PC-9 (cell line): Measurements from ENCODE around the gene JMJD1C. TPM values are rescaled to one million over a fixed set of nuclear protein-coding genes. Genes with fewer than 3 reads are reported as not detected.

Experiments
- BruUV-seq: library from RNA; stranded (reverse); fragments of 400-500 nt; replicated peaks from 2 replicates; lab custom pipeline; 2021; lab: Mats Ljungman, UMichigan
- CTCF ChIA-PET: fragments of 300-600 bp; sonication (Branson Sonifier 250); formaldehyde crosslinking; loops from one replicate; lab custom pipeline; 2022; ENCODE audit warnings: antibody characterized with exemption; lab: Charles Lee
- POLR2A ChIA-PET: fragments of 300-600 bp; sonication (Branson Sonifier 250); formaldehyde crosslinking; loops from one replicate; lab custom pipeline; 2022; ENCODE audit warnings: antibody characterized with exemption; ENCODE audit not compliant: unreplicated experiment; lab: Charles Lee
- DNase-seq, 2 experiments: peaks; one replicate each; pipeline versions ENCODE4 v3.0.0 to v3.0.0-alpha.2; 2015 to 2022; ENCODE audit warnings: mixed read lengths in 1 of 2
- H2AFZ ChIP-seq: fragments of 200-600 bp; sonication (generic); 2 replicates; pipeline ENCODE4 v1.8.1; 2017; ENCODE audit warnings: antibody characterized with exemption
- H3F3A ChIP-seq: fragments of 200-600 bp; sonication (generic); 2 replicates; pipeline ENCODE4 v1.8.1; 2017; ENCODE audit warnings: antibody characterized with exemption, mild to moderate bottlenecking, low read depth; ENCODE audit not compliant: insufficient read depth
- H3K27ac ChIP-seq: fragments of 200-600 bp; sonication (generic); 2 replicates; pipeline ENCODE4 v1.6.1; 2016; ENCODE audit warnings: mixed run types
- H3K27me3 ChIP-seq: fragments of 200-600 bp; sonication (generic); 2 replicates; pipeline ENCODE4 v1.6.1; 2016; ENCODE audit warnings: low read depth, mixed run types; ENCODE audit not compliant: insufficient read depth
- H3K36me3 ChIP-seq: fragments of 200-600 bp; sonication (generic); 2 replicates; pipeline ENCODE4 v1.6.1; 2016; ENCODE audit warnings: low read depth, mixed run types
- H3K4me1 ChIP-seq: fragments of 200-600 bp; sonication (generic); replicated peaks from 2 replicates; pipeline ENCODE4 v1.6.1; 2016; ENCODE audit warnings: mixed run types; ENCODE audit not compliant: insufficient read depth
- H3K4me2 ChIP-seq: fragments of 200-600 bp; sonication (generic); 2 replicates; pipeline ENCODE4 v1.6.1; 2017; ENCODE audit warnings: mixed run types
- H3K4me3 ChIP-seq: fragments of 200-600 bp; sonication (generic); 2 replicates; pipeline ENCODE4 v1.6.1; 2016; ENCODE audit warnings: mixed run types
- H3K79me2 ChIP-seq: fragments of 200-600 bp; sonication (generic); 2 replicates; pipeline ENCODE4 v1.6.1; 2017; ENCODE audit warnings: low read depth, mixed run types
- H3K9me2 ChIP-seq: fragments of 200-600 bp; sonication (generic); 2 replicates; pipeline ENCODE4 v1.8.1; 2017; ENCODE audit warnings: mild to moderate bottlenecking; ENCODE audit not compliant: insufficient read depth
- H3K9me3 ChIP-seq: fragments of 200-600 bp; sonication (generic); 2 replicates; pipeline ENCODE4 v1.8.1; 2016; ENCODE audit warnings: low read depth; ENCODE audit not compliant: insufficient read depth
- H4K20me1 ChIP-seq: fragments of 200-600 bp; sonication (generic); 2 replicates; pipeline ENCODE4 v1.8.1; 2017; ENCODE audit not compliant: insufficient read depth
- EZH2 ChIP-seq: fragments of 200-600 bp; sonication (generic); IDR thresholded peaks from 2 replicates; pipeline ENCODE4 v1.8.0; 2017; ENCODE audit warnings: antibody characterized with exemption, low read depth
- intact Hi-C: fragments of 100-400 bp; cut with micrococcal nuclease; formaldehyde crosslinking; loops from one replicate; pipeline ENCODE4 v1.10.0; 2022; ENCODE audit not compliant: unreplicated experiment
- total RNA-seq: library from RNA; stranded (reverse); gene quantifications from 2 replicates; pipeline ENCODE4 v1.2.3, GENCODE V29; 2021
- TF ChIP-seq, protein P1 (sequence below): fragments of 200-600 bp; sonication (generic); conservative IDR thresholded peaks from 2 replicates; pipeline ENCODE4 v1.6.1; 2017; ENCODE audit warnings: mixed run types, antibody characterized with exemption, mild to moderate bottlenecking, moderate library complexity

JMJD1C gene
- total RNA-seq, 1 experiment from 2014 or later: 78.7 TPM

DNA sequence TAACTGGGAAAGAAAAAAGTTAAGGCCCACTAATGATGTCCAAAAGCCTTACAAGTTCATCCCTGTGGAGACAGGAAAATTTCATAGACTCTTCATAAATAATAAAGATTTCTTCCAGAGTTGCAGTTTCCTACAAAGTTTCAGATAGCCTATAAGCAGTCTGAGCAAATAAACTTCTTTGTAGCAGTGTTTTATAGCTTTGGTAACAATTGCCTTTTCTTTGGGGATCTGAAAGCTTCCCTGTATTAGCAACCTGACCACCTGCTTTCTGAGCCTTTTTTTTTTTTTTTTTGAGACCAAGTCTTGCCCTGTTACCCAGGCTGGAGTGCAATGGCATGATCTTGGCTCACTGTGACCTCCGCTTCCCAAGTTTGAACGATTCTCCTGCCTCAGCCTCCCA, 182.7 kb downstream of the JMJD1C start:
- no peak overlapping the region for H2AFZ ChIP-seq
- peaks cover 10% of the 10 kb centered on the region for H3K4me1 ChIP-seq
- no peaks in the 10 kb centered on the region; the same call in 1 of the 2 replicates for H3K9me3 ChIP-seq
- H3K4me3 ChIP-seq: no peak overlapping the region
- CTCF ChIA-PET: no interaction called here
- DNase-seq: no peak
- no peaks in the 10 kb centered on the region for H3K79me2 ChIP-seq
- no peak overlapping the region for H3K27ac ChIP-seq
- no peaks in the 10 kb centered on the region for H3K9me2 ChIP-seq
- no TSS peak for BruUV-seq
- H3F3A ChIP-seq: no peaks in the 10 kb centered on the region
- no peaks in the 10 kb centered on the region for H3K27me3 ChIP-seq
- no peaks in the 10 kb centered on the region for H4K20me1 ChIP-seq
- 0 out of 2 replicates have a peak, but pooled peaks cover 5% of the 10 kb centered on the region for H3K36me3 ChIP-seq
- intact Hi-C loops: no loop called here
- POLR2A ChIA-PET: interaction anchor here (0.6 to 0.7 kb wide), 2 partner anchors 11 to 29 kb away, joined by 5 to 11 read pairs; no protein-coding TSS in a partner anchor
- no peak for TF ChIP-seq EZH2
- no peak overlapping the region for H3K4me2 ChIP-seq

- H3K4me2 ChIP-seq: no peak overlapping the region
- H4K20me1 ChIP-seq: no peaks in the 10 kb centered on the region
- H3K27ac ChIP-seq: no peak overlapping the region
- BruUV-seq: no TSS peak
- H3K79me2 ChIP-seq: no peaks in the 10 kb centered on the region
- no peak overlapping the region for H2AFZ ChIP-seq
- no peak for TF ChIP-seq EZH2
- TF ChIP-seq, protein P1, sequence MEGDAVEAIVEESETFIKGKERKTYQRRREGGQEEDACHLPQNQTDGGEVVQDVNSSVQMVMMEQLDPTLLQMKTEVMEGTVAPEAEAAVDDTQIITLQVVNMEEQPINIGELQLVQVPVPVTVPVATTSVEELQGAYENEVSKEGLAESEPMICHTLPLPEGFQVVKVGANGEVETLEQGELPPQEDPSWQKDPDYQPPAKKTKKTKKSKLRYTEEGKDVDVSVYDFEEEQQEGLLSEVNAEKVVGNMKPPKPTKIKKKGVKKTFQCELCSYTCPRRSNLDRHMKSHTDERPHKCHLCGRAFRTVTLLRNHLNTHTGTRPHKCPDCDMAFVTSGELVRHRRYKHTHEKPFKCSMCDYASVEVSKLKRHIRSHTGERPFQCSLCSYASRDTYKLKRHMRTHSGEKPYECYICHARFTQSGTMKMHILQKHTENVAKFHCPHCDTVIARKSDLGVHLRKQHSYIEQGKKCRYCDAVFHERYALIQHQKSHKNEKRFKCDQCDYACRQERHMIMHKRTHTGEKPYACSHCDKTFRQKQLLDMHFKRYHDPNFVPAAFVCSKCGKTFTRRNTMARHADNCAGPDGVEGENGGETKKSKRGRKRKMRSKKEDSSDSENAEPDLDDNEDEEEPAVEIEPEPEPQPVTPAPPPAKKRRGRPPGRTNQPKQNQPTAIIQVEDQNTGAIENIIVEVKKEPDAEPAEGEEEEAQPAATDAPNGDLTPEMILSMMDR: no peak
- H3F3A ChIP-seq: no peaks in the 10 kb centered on the region
- no peak overlapping the region for H3K4me3 ChIP-seq
- H3K4me1 ChIP-seq: no peaks in the 10 kb centered on the region
- H3K36me3 ChIP-seq: 0 out of 2 replicates have a peak, but pooled peaks cover 5% of the 10 kb centered on the region
- H3K27me3 ChIP-seq: no peaks in the 10 kb centered on the region
- POLR2A ChIA-PET: no interaction called here
- no peaks in the 10 kb centered on the region; the same call in 1 of the 2 replicates for H3K9me3 ChIP-seq
- no peaks in the 10 kb centered on the region for H3K9me2 ChIP-seq
- intact Hi-C loops: no loop called here
- CTCF ChIA-PET: no interaction called here
- no peak for DNase-seq
These were observed 183.8 kb downstream of the JMJD1C start for GRCh38 chr10:63281967-63282366.

DNA sequence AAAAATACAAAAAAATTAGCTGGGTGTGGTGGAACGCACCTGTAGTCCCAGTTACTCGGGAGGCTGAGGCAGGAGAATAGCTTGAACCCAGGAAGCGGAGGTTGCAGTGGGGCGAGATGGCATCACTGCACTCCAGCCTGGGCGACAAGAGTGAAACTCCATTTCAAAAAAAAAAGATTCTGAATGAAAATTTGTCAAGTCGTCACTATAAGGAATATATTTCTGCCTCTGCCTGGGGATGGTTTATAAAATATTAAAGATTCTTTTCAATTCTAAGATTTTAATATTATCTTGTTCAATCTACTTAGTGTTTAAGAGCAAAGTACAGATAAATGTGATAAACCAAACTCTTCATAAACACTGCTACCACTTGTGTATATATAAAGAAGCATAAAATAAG, 185.4 kb downstream of the JMJD1C start:
- intact Hi-C loops: no loop called here
- POLR2A ChIA-PET: no interaction called here
- Histone ChIP-seq H3K9me3 (no peaks in the 10 kb centered on the region; the same call in 1 of the 2 replicates), H3F3A (no peaks in the 10 kb centered on the region), H3K4me3 (no peak overlapping the region), H3K27ac (no peak overlapping the region), H3K4me2 (no peak overlapping the region), H2AFZ (no peak overlapping the region), H3K27me3 (no peaks in the 10 kb centered on the region), H4K20me1 (no peaks in the 10 kb centered on the region), H3K36me3 (no peaks in the 10 kb centered on the region), H3K79me2 (no peaks in the 10 kb centered on the region), H3K4me1 (no peaks in the 10 kb centered on the region), H3K9me2 (no peaks in the 10 kb centered on the region)
- no peak for DNase-seq
- TF ChIP-seq EZH2: no peak
- TF ChIP-seq, protein P1: no peak
- BruUV-seq: no TSS peak
- CTCF ChIA-PET: no interaction called here

- ChIA-PET POLR2A (interaction anchor here (0.6 kb wide), 1 partner anchor 17 kb away, joined by 3 read pairs; no protein-coding TSS in a partner anchor), CTCF (no interaction called here)
- Histone ChIP-seq H3K27ac (no peak overlapping the region), H2AFZ (no peak overlapping the region), H3K27me3 (no peaks in the 10 kb centered on the region), H3K79me2 (peaks cover 15% of the 10 kb centered on the region), H3K36me3 (no peaks in the 10 kb centered on the region), H3K4me1 (peaks cover 12% of the 10 kb centered on the region; the same call in 1 of the 2 replicates), H3K4me2 (no peak overlapping the region), H3K4me3 (no peak overlapping the region), H3K9me2 (no peaks in the 10 kb centered on the region), H4K20me1 (no peaks in the 10 kb centered on the region; the same call in 1 of the 2 replicates), H3F3A (no peaks in the 10 kb centered on the region), H3K9me3 (no peaks in the 10 kb centered on the region)
- DNase-seq: no peak
- BruUV-seq: no TSS peak
- intact Hi-C loops: no loop called here
- TF ChIP-seq EZH2: no peak
- TF ChIP-seq, protein P1: no peak
These were observed 190.7 kb downstream of the JMJD1C start for GRCh38 chr10:63275094-63275493.
